ENCODE measurements around the gene SOD2. TPM values are rescaled to one million over a fixed set of nuclear protein-coding genes. Genes with fewer than 3 reads are reported as not detected.
"Not testable (repeated sequence)": the region's sequence is repeated elsewhere in the genome, so short reads cannot be mapped to it uniquely, and the experiment has no call there.

Gene SOD2
- polyA plus RNA-seq, 3 donors, result 447 to 746 (median 569) TPM

DNA sequence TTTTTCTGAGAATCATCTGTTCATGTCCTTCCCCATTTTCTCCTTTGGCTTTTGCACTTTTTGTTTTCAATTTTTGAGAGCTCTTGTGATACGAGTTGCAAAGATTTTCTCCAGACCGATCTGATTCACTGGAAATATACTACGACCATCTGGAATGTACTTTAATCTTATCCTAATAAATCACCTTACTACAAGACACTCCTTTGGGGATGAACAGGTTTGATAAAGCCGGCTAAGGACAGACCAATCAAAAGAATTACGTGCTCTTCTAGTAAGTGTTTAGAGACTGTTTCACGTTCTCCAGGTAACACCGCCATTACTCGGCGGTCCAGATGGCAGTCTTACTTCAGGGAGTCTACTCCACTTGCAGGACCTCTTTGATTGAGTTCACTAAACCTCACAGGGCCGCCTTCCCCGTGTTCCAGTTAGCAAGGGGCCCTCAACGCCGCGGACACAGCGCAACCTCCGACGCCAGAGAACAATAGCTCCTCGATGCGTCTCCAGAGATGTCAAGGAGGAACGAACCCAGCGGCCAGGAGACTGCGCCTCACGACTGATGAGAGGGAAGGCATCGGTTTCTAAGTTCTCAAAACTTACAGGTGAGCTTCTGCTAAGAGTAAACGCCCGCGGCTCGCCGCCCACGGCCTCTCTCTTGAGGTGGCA, 33.3 kb upstream of the SOD2 start:
- peak overlapping the region; percentile 89 to 92 for H3K4me3 Mint-ChIP-seq
- no peaks in the 10 kb centered on the region for H3K27me3 Mint-ChIP-seq (ENCODE audit: low read depth in 3 of 3)
- H4K20me1 ChIP-seq (ENCODE audit: insufficient read depth, low read length), result peaks cover 45% of the 10 kb centered on the region
- peaks cover 93% of the 10 kb centered on the region for H3K79me2 ChIP-seq (ENCODE audit: insufficient read depth, low read length)
- H3K36me3 ChIP-seq (replicated peaks in 1 of 2; ENCODE audit: control insufficient read depth in 1 of 2, insufficient read depth in 2 of 2, low read length in 2 of 2), result peaks cover 0 to 3% of the 10 kb centered on the region in 2 donors
- peak overlapping the region; percentile 95 to 98 (median 97) for H3K27ac Mint-ChIP-seq
- H3K36me3 Mint-ChIP-seq, result peaks cover 10 to 28% of the 10 kb centered on the region in 2 donors
- H3K4me1 Mint-ChIP-seq, result peaks cover 40% of the 10 kb centered on the region
- H3K4me2 ChIP-seq (replicated peaks; ENCODE audit: extremely low read depth, low read length, poor library complexity, severe bottlenecking), result peak overlapping the region; percentile 81
- H3K4me1 ChIP-seq (ENCODE audit: control insufficient read depth in 1 of 2, insufficient read depth in 2 of 2, low read length in 2 of 2), result peaks cover 27 to 44% of the 10 kb centered on the region in 2 donors
- DNase-seq, result no peak
- peak overlapping the region; percentile 89 to 100 for H3K27ac ChIP-seq (ENCODE audit: low read depth in 1 of 2, low read length in 2 of 2)
- H3K9me3 Mint-ChIP-seq, result peaks cover 0 to 2% (median 0%) of the 10 kb centered on the region in 7 donors
- no peaks in the 10 kb centered on the region for H3K27me3 ChIP-seq (ENCODE audit: control insufficient read depth in 2 of 2, insufficient read depth in 2 of 2, low read length in 2 of 2)
- peak overlapping the region; percentile 81 to 97 (median 82) for H3K4me3 ChIP-seq (replicated peaks in 1 of 3; ENCODE audit: low read depth in 2 of 3, low read length in 3 of 3)
- intact Hi-C loops (cut with micrococcal nuclease), result loop anchor here (2.0 to 10.0 kb wide), 3 partner anchors 34 to 258 kb away; partner anchors contain the start of genes ACAT2 (in 2 of the 2) and SOD2 (in 1 of the 2)
- WGBS (ENCODE audit: insufficient coverage), result 0% methylated on average over 27 of the region's 30 CpGs
- H3K9ac ChIP-seq (ENCODE audit: insufficient read depth, low read length, poor library complexity, severe bottlenecking), result peak overlapping the region; percentile 97
- H2AFZ ChIP-seq (ENCODE audit: insufficient read depth, low read depth, low read length, poor library complexity, severe bottlenecking), result peak overlapping the region; percentile 78
- H3K9me3 ChIP-seq (replicated peaks in 1 of 2; ENCODE audit: control insufficient read depth in 1 of 2, insufficient read depth in 1 of 2, low read length in 2 of 2), result no peaks in the 10 kb centered on the region
- TF ChIP-seq, protein P1, sequence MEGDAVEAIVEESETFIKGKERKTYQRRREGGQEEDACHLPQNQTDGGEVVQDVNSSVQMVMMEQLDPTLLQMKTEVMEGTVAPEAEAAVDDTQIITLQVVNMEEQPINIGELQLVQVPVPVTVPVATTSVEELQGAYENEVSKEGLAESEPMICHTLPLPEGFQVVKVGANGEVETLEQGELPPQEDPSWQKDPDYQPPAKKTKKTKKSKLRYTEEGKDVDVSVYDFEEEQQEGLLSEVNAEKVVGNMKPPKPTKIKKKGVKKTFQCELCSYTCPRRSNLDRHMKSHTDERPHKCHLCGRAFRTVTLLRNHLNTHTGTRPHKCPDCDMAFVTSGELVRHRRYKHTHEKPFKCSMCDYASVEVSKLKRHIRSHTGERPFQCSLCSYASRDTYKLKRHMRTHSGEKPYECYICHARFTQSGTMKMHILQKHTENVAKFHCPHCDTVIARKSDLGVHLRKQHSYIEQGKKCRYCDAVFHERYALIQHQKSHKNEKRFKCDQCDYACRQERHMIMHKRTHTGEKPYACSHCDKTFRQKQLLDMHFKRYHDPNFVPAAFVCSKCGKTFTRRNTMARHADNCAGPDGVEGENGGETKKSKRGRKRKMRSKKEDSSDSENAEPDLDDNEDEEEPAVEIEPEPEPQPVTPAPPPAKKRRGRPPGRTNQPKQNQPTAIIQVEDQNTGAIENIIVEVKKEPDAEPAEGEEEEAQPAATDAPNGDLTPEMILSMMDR (IDR thresholded peaks at IDR 0.05), result no peak

DNA sequence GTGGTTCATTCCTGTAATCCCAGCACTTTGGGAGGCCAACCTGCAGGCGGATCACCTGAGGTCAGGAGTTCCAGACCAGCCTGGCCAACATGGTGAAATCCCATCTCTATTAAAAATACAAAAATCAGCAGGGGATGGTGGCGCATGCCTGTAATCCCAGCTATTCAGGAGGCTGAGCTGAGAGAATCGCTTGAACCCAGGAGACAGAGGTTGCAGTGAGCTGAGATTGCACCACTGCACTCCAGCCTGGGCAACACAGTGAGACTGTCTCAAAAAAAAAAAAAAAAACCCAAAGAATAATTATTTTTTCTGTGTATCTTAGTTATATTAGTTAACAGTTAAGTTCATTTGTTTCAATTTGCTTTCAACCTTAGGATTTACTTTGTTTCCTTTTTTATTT, 32.2 kb upstream of the SOD2 start:
- not testable (repeated sequence) for H3K27ac ChIP-seq (ENCODE audit: low read depth in 1 of 2, low read length in 2 of 2); H3K9me3 ChIP-seq (replicated peaks in 1 of 2; ENCODE audit: control insufficient read depth in 1 of 2, insufficient read depth in 1 of 2, low read length in 2 of 2); H3K4me2 ChIP-seq (replicated peaks; ENCODE audit: extremely low read depth, low read length, poor library complexity, severe bottlenecking); DNase-seq; H2AFZ ChIP-seq (ENCODE audit: insufficient read depth, low read depth, low read length, poor library complexity, severe bottlenecking); H3K27me3 Mint-ChIP-seq (ENCODE audit: low read depth in 3 of 3); H3K9ac ChIP-seq (ENCODE audit: insufficient read depth, low read length, poor library complexity, severe bottlenecking); H3K4me3 ChIP-seq (replicated peaks in 1 of 3; ENCODE audit: low read depth in 2 of 3, low read length in 3 of 3); H3K36me3 ChIP-seq (replicated peaks in 1 of 2; ENCODE audit: control insufficient read depth in 1 of 2, insufficient read depth in 2 of 2, low read length in 2 of 2); H3K27me3 ChIP-seq (ENCODE audit: control insufficient read depth in 2 of 2, insufficient read depth in 2 of 2, low read length in 2 of 2); H3K4me3 Mint-ChIP-seq; H3K9me3 Mint-ChIP-seq
- Histone ChIP-seq H3K79me2 (ENCODE audit: insufficient read depth, low read length) (peaks cover 84% of the 10 kb centered on the region), H4K20me1 (ENCODE audit: insufficient read depth, low read length) (peaks cover 33% of the 10 kb centered on the region), H3K4me1 (ENCODE audit: control insufficient read depth in 1 of 2, insufficient read depth in 2 of 2, low read length in 2 of 2) (peaks cover 23 to 36% of the 10 kb centered on the region in 2 donors)
- WGBS (ENCODE audit: insufficient coverage), result 100% methylated on average over 1 of the region's 3 CpGs
- Mint-ChIP-seq H3K4me1 (peaks cover 31% of the 10 kb centered on the region), H3K36me3 (peaks cover 5 to 21% of the 10 kb centered on the region in 2 donors), H3K27ac (peak overlapping the region in 1 of 7 donors; percentile 62)
- intact Hi-C loops (cut with micrococcal nuclease), result loop anchor here (5.0 to 10.0 kb wide), 2 partner anchors 37 to 260 kb away; partner anchors contain the start of gene ACAT2 (in 2 of the 2)
